ENCODE data around the gene MBD3L3.
"Not testable (repeated sequence)": the region's sequence is repeated elsewhere in the genome, so short reads cannot be mapped to it uniquely, and the experiment has no call there.

MBD3L3 gene

GRCh38 chr19:7058576-7058975 is at the start of gene MBD3L3:
Gene MBD3L3 (minus strand): TSS chr19:7058676. CDS start chr19:7058605, 71 bp downstream.
- not testable (repeated sequence) for TF ChIP-seq GATA3, GATA2 (IDR thresholded peaks at IDR 0.05; ENCODE audit: low read depth, low read length)

GRCh38 chr19:7106711-7107657 is 48.5 kb upstream of the MBD3L3 start:
- TF ChIP-seq GATA3 (IDR thresholded peaks at IDR 0.05; ENCODE audit: low read depth, low read length) (no peak), GATA2 (IDR thresholded peaks at IDR 0.05; ENCODE audit: low read depth, low read length) (no peak)

GRCh38 chr19:7104747-7105447 is 46.4 kb upstream of the MBD3L3 start:
- TF ChIP-seq GATA3 (IDR thresholded peaks at IDR 0.05; ENCODE audit: low read depth, low read length) (no peak), GATA2 (IDR thresholded peaks at IDR 0.05; ENCODE audit: low read depth, low read length) (no peak)

GRCh38 chr19:7101498-7102253 is 43.2 kb upstream of the MBD3L3 start:
- TF ChIP-seq GATA3 (IDR thresholded peaks at IDR 0.05; ENCODE audit: low read depth, low read length), result no peak
- TF ChIP-seq GATA2 (IDR thresholded peaks at IDR 0.05; ENCODE audit: low read depth, low read length), result no peak

GRCh38 chr19:7099597-7099921 is 41.1 kb upstream of the MBD3L3 start:
- no peak for TF ChIP-seq GATA3 (IDR thresholded peaks at IDR 0.05; ENCODE audit: low read depth, low read length)
- no peak for TF ChIP-seq GATA2 (IDR thresholded peaks at IDR 0.05; ENCODE audit: low read depth, low read length)

GRCh38 chr19:7098701-7099596 is 40.5 kb upstream of the MBD3L3 start:
- TF ChIP-seq GATA2 (IDR thresholded peaks at IDR 0.05; ENCODE audit: low read depth, low read length) (no peak), GATA3 (IDR thresholded peaks at IDR 0.05; ENCODE audit: low read depth, low read length) (no peak)

- TF ChIP-seq GATA2 (IDR thresholded peaks at IDR 0.05; ENCODE audit: low read depth, low read length), result no peak
- no peak for TF ChIP-seq GATA3 (IDR thresholded peaks at IDR 0.05; ENCODE audit: low read depth, low read length)
These were observed 39.6 kb upstream of the MBD3L3 start for GRCh38 chr19:7098096-7098495.

- TF ChIP-seq GATA2 (IDR thresholded peaks at IDR 0.05; ENCODE audit: low read depth, low read length), result no peak
- no peak for TF ChIP-seq GATA3 (IDR thresholded peaks at IDR 0.05; ENCODE audit: low read depth, low read length)
These were observed 30.5 kb upstream of the MBD3L3 start for GRCh38 chr19:7088999-7089398.

- TF ChIP-seq GATA2 (IDR thresholded peaks at IDR 0.05; ENCODE audit: low read depth, low read length) (no peak), GATA3 (IDR thresholded peaks at IDR 0.05; ENCODE audit: low read depth, low read length) (no peak)
These were observed 24.8 kb upstream of the MBD3L3 start for GRCh38 chr19:7083076-7083956.

GRCh38 chr19:7078008-7078407 is 19.5 kb upstream of the MBD3L3 start:
- no peak for TF ChIP-seq GATA2 (IDR thresholded peaks at IDR 0.05; ENCODE audit: low read depth, low read length)
- no peak for TF ChIP-seq GATA3 (IDR thresholded peaks at IDR 0.05; ENCODE audit: low read depth, low read length)

GRCh38 chr19:7076151-7076550 is 17.7 kb upstream of the MBD3L3 start:
- TF ChIP-seq GATA3 (IDR thresholded peaks at IDR 0.05; ENCODE audit: low read depth, low read length), result no peak
- TF ChIP-seq GATA2 (IDR thresholded peaks at IDR 0.05; ENCODE audit: low read depth, low read length), result no peak

- no peak for TF ChIP-seq GATA2 (IDR thresholded peaks at IDR 0.05; ENCODE audit: low read depth, low read length)
- no peak for TF ChIP-seq GATA3 (IDR thresholded peaks at IDR 0.05; ENCODE audit: low read depth, low read length)
These were observed 16.3 kb upstream of the MBD3L3 start for GRCh38 chr19:7074705-7075282.

All from SH-SY5Y (cell line).